ENCODE results near the gene PBX4.
A peak's percentile ranks its signal among the peaks of the same experiment; 100 is the strongest.

PBX4 gene

DNA sequence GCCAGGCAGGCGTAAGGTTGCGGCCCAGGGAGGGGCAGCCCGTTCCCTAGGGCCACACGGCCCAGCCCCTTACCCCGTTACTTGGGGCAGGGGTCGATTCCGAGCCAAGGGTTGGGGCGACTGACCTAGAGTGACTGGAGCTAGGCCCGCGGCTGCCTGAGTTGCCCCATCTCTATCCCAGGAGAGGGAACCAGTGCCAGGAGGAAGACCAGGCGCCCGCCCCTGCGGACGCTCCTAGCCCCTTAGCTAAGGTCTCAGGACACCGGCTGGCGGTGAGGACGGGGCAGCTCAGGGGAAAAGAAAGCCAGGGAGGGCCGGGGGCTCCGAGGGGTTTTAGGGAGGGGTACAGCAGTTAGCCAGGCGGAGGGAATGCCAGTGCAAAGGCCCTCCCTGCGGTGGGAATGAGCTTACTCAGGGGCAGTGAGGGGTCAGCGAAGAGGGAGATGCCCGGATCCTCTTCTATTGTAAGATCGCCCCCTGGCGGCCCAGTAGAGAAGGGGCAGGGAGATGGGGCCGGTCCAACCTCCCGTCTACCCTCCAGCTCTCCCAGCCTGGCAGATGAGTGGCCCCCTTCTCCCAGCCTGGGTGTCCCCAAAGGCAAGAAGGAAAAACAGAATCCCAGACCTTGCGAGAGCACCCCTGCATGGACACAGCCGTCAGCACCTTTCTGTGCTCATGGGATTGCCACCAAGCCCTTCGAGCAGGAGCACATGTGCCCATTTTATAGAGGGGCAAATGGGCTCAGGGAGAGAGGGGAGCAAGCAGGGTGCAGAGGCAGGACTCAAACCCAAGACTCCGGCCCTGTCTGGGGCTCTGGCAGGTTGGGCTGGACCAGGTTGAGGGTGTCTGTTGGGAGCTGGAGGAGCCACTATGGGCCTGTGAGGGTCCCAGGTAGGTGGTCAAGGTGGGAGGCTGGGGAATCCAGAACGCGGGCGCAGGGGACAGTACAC, 64.1 kb downstream of the PBX4 start:
- DNase-seq (ENCODE audit: low read depth) = peak; percentile 41

DNA sequence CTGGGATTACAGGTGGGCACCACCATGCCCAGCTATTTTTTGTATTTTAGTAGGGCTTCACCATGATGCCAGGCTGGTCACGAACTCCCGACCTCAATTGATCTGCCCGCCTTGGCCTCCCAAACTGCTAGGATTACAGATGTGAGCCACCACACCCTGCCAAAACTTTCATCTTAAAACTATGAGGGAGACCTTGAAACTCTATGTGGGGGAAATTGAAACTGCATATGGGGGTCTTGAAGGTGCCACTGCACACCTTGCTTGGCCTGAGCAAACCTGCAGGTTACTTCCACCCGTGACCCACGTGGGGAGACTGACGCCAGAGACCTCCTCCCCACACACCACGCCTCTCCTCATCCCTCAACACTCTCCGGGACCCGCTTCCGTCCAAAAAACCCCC, 64.8 kb downstream of the PBX4 start:
- DNase-seq (ENCODE audit: low read depth) = no peak

DNA sequence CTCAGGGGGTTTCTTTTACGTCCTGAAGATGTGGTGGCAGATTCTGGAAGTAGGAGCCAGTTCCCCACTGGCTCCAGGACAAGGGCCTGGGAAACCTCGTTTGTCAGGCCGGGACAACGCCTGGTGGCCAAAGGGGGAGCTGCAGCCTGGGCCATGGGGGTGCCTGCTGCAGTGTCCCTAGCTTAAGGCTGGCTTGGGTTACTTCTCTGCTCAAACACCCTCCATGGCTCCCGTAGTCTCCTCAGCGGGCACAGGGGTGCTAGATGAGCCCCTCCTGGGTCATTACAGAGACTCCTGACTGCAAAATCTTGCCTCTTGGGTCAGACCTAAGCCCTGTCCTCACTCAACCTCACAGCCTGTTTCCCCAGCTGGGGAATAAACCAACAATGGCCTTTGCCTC, 65.7 kb downstream of the PBX4 start:
- DNase-seq (ENCODE audit: low read depth) = no peak

DNA sequence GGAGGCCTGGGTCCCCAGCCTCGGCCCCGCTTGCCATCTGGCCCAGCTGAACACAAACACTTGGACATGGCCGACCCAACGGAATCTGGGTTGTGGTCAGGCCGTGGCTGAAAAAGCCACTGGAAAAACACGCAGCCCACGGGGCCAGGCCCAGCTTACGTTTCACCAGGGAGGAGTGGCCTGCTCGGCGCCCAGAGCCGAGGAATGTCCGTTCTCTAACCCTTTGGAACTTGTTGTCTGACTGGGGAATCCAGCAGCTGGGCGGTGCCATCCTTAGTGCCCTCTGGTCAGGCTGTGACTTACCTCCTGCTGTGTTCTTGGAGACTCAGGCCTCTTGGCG, 66.7 kb downstream of the PBX4 start:
- DNase-seq (ENCODE audit: low read depth) = no peak

DNA sequence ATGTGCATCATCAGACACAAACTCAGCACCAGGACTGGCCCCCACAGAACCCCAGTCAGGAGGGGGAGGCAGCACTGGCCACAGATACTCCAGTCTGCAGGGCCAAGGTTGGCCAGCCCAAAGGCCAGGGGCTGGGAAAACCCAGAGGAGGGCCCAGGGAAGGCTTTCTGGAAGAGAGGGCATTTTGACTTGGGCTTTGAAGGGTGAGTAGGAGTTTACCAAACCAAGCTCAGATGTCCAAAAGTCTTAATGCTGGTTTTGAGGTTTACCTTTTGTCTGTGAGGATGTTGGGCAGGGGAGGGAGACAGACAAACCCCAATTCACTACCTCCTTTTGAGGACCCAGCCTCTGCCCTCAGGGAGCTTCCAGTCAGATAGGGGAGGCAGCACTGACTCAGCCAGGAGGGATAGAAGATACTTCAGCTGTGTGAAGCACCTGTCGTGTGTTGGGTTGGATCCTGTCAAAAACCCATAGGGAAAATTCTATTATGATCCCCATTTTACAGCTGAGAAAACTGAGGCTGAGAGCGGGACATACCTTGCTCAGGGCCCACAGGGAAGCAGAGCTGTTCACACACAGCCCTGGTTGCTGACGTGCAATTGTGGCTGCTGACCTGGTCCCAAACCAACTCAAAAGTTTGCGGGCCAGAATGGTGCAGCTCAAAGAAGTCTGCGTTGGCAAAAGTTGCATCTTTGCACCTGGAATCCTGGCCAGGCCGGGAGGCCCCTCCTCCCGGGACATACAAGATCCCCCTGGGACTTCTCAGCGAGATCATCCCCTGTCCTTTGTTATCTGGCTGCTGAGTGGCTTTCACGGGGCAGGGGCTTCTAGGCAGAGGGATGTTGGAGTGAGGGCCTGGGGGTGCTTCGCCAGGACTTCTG, 67.3 kb downstream of the PBX4 start:
- no peak for DNase-seq (ENCODE audit: low read depth)

DNA sequence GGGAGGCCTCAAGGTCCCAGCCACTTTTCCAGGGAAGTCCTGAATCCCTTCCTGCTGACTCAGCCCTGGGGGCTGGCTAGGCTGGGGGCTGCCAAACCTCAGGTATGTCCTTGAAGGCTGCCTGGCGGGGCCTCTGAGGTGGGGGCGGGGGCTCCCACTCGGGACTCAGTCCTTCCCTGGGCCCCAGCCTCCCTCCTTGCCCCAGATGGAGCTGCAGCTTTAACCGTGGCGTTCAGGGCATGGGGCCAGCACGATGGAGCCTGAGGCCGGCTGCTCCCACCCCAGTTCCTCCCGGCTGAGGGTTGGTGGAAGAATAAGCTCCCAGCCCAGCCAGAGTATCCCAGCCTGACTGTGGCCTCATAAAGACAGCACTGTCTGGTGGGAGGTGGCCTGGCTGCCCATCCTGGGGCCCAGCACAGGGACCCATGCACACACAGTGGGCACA, 68.0 kb downstream of the PBX4 start:
- no peak for DNase-seq (ENCODE audit: low read depth)

DNA sequence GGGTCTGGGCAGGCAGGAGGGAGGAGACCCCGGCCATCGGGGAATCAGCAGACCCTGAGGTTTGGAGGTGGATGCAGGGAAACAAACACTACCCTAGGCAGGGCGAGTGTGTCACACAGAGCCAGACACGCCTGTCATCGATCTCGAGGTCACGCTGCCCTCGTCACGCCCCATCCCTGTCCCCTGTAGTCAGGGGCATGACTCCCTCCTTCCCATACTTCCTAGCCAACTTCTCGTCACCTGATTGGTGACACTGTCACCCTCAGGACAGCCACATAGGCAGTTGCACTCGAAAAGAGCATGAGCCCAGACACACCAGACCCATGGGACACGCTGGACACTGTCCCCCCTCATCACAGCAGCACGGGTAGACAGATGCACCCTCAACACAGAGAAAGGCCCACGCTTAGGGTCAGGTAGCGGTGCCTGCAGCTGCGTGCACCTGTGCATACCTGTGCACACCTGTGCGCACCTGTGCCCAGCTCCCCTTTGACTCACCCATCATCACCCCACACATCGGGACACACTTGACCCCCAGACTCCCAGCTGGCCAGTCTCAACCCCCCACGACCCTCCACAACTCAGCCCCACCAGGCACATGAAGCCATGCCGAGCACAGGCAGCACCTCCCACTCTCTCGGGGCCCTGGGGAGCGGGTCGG, 68.6 kb downstream of the PBX4 start:
- DNase-seq (ENCODE audit: low read depth) = no peak

DNA sequence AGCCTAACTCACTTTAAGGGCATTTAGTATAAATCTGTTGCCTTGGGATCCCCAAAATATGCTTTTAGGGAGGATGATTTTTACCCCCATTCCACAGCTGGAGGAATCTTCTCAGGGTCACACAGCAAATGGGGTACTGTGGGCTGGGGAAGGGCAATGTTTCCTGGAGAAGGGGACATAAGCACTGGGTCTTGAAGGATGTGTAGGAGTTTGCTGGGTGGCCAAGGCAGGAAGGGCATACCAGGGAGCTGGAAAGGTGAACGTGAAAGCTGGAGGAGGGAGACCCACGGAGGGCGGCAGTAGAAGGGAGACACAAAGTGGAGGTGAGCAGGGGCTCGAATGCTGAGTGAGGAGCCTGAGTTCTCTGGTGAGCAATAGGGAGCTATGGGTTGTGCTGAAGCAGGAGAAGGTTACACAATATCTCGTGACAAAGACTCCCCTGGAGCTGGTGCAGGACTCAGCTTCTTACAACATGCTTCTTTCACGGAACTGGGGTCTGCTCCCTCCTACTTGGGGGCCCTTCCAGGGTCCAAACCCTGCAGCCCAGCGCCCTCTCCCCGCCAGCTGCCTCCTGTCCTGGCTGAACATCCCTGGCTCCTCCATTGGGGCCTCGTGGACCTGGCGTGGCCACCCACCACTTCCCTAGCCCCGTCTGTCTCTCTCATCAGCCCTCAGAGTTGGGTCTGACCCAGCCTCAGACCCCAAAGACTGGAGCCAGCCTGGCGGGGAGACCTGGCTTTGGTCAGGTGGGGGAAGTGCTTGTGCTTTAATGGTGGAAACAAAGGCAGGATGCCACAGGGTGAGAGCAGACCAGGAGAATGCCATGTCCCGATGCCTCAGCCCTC, 69.3 kb downstream of the PBX4 start:
- no peak for DNase-seq (ENCODE audit: low read depth)

DNA sequence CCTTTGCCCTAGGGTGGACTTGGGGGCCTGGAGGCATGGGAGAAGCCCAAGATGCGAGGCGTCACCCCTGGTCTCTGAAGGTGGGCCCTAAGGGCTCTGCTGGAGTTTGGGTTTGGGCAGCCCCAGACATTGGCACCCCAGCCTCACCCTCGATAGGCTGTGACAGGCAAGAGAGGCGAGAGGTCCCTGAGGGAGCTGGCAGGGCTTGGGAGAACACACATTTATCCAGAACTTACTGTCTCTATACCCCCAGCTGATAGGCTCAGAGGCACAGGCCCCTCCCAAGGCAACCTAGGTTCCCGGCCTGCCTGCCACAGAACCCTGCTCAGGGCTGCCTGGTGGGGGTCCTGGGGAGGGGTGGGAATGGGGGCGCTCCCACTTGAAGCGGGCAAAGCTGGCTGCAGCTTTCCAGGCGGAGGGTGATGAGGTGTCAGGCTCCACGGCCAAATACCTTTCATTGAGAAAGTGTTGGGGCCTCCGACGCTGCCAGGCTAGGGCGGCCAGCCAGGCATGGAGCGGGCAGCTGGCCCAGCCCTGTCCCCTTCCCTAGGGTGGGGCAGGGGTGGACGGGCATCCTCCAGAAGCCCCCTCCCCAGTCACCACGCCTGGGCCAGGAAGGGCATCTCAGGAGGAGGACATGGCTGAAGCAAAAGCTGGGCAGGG, 70.7 kb downstream of the PBX4 start:
- no peak for DNase-seq (ENCODE audit: low read depth)

DNA sequence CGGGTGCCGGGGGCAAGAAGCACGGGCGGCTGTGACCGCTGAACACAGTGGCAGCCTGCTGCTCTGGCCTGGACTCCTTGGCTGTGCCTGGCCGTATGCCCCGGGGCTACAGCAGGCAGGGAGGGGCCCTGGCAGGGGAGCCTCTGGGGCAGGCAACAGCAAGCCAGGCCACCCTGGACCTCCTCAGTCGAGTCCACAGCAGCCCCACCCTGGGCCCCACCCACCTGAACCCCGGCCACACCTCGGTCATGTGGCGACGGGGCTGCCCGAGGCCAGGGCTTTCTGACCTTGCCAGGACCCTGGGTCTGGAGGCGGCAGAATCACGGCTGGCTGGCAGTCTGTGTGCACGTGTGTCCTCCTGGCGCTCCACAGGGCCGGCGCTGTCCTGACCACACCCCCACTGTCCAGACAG, 71.7 kb downstream of the PBX4 start:
- DNase-seq (ENCODE audit: low read depth) = no peak

DNA sequence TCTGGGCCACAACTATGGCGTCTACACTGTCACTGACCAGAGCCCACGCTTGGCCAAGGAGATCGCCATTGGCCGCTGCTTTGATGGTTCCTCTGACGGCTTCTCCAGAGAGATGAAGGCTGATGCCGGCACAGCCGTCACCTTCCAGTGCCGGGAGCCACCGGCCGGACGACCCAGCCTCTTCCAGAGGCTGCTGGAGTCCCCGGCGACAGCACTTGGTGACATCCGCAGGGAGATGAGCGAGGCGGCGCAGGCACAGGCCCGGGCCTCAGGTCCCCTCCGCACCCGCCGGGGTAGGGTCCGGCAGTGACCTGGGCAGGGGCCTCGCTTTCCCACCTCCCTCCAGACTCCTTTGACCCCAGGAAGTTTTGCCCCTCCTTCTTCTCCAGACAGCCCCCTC, 72.8 kb downstream of the PBX4 start:
- no peak for DNase-seq (ENCODE audit: low read depth)

DNA sequence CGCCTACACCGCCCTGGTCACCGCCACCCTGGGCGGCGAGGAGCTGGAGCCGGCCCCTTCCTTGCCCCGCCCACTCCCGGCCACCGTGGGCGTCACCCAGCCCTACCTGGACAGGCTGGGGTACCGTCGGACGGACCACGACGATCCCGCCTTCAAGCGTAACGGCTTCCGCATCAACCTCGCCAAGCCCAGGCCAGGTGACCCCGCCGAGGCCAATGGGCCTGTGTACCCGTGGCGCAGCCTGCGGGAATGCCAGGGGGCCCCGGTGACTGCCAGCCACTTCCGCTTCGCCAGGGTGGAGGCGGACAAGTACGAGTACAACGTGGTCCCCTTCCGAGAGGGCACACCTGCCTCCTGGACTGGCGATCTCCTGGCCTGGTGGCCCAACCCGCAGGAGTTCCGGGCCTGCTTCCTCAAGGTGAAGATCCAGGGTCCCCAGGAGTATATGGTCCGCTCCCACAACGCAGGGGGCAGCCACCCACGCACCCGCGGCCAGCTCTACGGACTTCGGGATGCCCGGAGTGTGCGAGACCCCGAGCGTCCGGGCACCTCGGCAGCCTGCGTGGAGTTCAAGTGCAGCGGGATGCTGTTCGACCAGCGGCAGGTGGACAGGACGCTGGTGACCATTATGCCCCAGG, 73.4 kb downstream of the PBX4 start:
- no peak for DNase-seq (ENCODE audit: low read depth)

DNA sequence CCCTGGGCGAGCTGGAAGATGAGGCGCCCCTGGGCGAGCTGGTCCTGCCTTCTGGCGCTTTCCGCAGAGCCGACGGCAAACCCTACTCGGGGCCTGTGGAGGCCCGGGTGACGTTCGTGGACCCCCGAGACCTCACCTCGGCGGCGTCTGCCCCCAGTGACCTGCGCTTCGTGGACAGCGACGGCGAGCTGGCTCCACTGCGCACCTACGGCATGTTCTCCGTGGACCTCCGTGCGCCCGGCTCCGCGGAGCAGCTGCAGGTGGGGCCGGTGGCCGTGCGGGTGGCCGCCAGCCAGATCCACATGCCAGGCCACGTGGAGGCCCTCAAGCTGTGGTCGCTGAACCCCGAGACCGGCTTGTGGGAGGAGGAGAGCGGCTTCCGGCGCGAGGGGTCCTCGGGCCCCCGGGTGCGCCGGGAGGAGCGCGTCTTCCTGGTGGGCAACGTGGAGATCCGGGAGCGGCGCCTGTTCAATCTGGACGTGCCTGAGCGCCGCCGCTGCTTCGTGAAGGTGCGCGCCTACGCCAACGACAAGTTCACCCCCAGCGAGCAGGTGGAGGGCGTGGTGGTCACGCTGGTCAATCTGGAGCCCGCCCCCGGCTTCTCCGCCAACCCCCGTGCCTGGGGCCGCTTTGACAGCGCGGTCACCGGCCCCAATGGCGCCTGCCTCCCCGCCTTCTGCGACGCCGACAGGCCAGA, 74.1 kb downstream of the PBX4 start:
- DNase-seq (ENCODE audit: low read depth) = no peak

DNA sequence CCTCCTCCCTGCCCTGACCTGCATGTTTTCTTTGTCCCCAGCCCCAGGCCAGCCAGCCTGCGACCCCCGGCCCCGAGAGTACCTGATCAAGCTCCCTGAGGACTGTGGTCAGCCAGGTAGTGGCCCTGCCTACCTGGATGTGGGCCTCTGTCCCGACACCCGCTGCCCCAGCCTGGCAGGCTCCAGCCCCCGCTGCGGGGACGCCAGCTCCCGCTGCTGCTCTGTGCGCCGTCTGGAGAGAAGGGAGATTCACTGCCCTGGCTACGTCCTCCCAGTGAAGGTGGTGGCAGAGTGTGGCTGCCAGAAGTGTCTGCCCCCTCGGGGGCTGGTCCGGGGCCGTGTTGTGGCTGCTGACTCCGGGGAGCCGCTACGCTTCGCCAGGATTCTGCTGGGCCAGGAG, 74.8 kb downstream of the PBX4 start:
- no peak for DNase-seq (ENCODE audit: low read depth)

DNA sequence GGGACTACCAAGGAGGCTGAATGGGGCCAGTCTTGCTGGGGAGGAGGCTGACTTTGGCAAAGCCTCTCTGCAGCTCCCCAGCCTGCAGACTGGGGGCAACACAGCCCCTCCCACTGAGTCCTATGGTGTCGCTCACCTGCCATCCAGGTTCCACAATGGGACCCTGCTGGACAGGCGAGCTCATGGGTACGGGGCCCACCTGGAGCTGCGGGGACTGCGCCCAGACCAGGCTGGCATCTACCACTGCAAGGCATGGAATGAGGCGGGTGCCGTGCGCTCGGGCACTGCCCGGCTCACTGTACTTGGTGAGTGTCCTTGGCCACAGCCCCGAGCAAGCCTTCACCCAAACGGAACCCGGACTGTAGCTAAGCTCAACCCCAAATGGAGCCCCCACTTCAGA, 75.4 kb downstream of the PBX4 start:
- DNase-seq (ENCODE audit: low read depth) = no peak

DNA sequence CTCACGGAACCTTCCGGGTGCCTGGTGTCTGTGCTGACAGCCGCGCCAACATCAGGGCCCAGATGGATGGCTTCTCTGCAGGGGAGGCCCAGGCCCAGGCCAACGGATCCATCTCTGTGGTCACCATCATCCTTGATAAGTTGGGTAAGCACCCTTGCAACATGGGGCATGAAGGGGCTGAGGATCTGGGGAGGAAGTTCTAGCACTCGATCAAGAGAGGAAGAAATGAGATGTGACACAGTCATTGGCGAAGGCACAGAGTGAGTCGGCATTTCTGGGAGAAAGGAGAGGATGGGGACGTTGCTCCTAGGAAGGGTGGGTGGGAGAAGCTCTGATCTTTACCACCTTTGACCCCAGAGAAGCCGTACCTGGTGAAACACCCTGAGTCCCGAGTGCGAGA, 76.0 kb downstream of the PBX4 start:
- no peak for DNase-seq (ENCODE audit: low read depth)

DNA sequence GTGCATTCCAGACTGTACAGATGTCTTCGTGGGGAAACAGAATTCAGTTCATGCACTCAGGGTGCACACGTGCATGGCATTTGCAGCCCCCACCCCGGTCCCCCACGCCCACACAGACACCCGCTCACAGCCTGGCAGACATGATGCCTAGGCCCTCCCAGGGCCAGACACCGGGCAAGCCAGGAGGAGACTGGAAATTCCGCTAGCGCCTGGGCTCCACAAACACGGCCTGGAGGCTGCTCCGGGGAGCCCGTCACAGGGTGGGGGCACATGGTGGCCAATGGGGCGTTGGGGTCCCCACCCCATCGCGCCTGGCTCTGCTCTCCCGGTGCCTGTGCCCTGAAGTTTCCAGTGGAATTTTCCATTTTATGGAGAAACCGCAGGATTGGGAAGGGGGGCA, 76.9 kb downstream of the PBX4 start:
- DNase-seq (ENCODE audit: low read depth) = no peak

DNA sequence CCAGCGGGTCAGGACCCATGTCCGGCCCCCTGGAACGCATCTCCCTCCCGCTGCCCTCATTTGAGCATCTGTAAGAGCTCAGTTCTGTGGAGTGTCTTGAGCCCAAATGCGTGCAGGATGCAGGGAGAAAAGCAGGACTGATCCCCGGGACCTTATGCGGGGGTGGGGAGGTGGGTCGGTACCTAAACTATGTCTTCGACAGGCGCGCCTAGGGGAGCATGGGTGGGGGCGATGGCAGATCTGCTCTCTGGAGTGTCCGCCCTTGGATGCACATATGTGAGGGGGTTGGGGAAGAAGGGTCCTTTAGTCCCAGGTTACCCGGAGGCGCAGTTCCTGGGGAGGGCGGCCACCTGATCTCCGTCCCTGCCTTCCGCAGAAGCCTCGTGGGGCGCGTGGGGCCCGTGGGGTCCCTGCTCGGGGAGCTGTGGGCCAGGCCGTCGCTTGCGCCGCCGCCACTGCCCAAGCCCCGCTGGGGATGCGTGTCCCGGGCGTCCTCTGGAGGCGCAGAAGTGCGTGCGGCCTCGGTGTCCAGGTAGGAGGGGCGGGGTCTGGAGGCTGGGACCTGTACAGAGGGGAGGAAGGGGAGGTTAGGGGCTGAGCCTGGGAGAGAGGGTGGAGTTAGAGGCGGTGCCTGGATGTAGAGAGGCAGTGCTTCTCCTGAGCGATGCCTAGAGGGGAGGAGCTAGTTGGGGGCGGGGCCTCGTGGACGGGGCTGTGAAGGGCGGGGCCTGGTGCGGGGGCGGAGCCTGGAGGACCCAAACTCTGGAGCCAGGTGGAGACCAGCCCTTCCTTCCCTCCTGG, 77.6 kb downstream of the PBX4 start:
- peak; percentile 62 for DNase-seq (ENCODE audit: low read depth)

DNA sequence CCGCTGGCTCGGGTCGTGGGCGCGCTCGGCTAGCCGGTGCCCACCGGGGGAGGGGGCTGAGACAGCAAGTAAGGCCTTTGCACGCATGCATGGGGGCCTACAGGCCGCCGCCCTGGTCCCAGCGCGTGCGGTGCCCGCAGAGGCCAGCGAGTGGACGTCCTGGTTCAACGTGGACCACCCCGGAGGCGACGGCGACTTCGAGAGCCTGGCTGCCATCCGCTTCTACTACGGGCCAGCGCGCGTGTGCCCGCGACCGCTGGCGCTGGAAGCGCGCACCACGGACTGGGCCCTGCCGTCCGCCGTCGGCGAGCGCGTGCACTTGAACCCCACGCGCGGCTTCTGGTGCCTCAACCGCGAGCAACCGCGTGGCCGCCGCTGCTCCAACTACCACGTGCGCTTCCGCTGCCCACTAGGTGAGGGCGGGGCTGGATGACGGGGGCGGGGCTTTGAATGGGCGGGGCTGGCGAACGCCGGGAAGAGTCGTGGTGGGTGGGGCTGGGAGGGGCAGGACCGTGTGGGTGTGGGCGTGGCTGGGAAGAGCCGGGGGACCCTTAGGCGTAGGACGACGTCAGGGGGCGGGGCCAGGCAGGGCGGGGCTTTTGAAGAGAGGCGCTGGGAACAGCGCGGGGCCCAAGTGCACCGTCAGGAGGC, 78.3 kb downstream of the PBX4 start:
- DNase-seq (ENCODE audit: low read depth) = peak; percentile 51

Data from stimulated activated CD8-positive, alpha-beta memory T cell treated with anti-CD3 and anti-CD28 coated beads, Interleukin-7, amount 100 ng/mL, for 24 hours (primary cell).